MM.1S (cell line): ENCODE results near the gene UBE2L5.
A peak's percentile ranks its signal among the peaks of the same experiment; 100 is the strongest.

Experiments
- DNase-seq: peaks from one replicate; pipeline ENCODE4 v3.0.0-alpha.2; 2015
- H2AFZ ChIP-seq: fragments of 300-600 bp; sonication (generic); 2 replicates; pipeline ENCODE4 v1.6.0; 2016; ENCODE audit warnings: antibody characterized with exemption, low read length
- H3F3A ChIP-seq: fragments of 300-600 bp; sonication (generic); 2 replicates; pipeline ENCODE4 v1.6.1; 2016; ENCODE audit warnings: mild to moderate bottlenecking, antibody characterized with exemption, low read length, moderate library complexity, mixed read lengths; ENCODE audit not compliant: insufficient read depth
- H3K27ac ChIP-seq: fragments of 300-600 bp; sonication (generic); 2 replicates; pipeline ENCODE4 v1.5.1; 2016; ENCODE audit warnings: mild to moderate bottlenecking, low read length
- H3K27me3 ChIP-seq: fragments of 300-600 bp; sonication (generic); replicated peaks from 2 replicates; pipeline ENCODE4 v1.6.0; 2016; ENCODE audit warnings: low read length; ENCODE audit not compliant: insufficient read depth
- H3K36me3 ChIP-seq: fragments of 300-600 bp; sonication (generic); replicated peaks from 2 replicates; pipeline ENCODE4 v1.6.1; 2016; ENCODE audit warnings: mild to moderate bottlenecking, low read length, mixed read lengths; ENCODE audit not compliant: insufficient read depth
- H3K4me1 ChIP-seq: fragments of 300-600 bp; sonication (generic); 2 replicates; pipeline ENCODE4 v1.6.1; 2016; ENCODE audit warnings: low read length, mixed read lengths
- H3K4me2 ChIP-seq: fragments of 300-600 bp; sonication (generic); 2 replicates; pipeline ENCODE4 v1.6.0; 2016; ENCODE audit warnings: low read depth, low read length
- H3K4me3 ChIP-seq: fragments of 300-600 bp; sonication (generic); 2 replicates; pipeline ENCODE4 v1.5.1; 2016; ENCODE audit warnings: low read length, mixed read lengths
- H3K79me2 ChIP-seq: fragments of 300-600 bp; sonication (generic); 2 replicates; pipeline ENCODE4 v1.6.1; 2016; ENCODE audit warnings: mixed run types, low read length, mixed read lengths
- H3K9ac ChIP-seq: fragments of 300-600 bp; sonication (generic); 2 replicates; pipeline ENCODE4 v1.6.1; 2016; ENCODE audit warnings: low read length, mixed read lengths
- H3K9me2 ChIP-seq: fragments of 300-600 bp; sonication (generic); replicated peaks from 2 replicates; pipeline ENCODE4 v1.6.1; 2016; ENCODE audit warnings: mild to moderate bottlenecking, low read length, mixed read lengths; ENCODE audit not compliant: insufficient read depth
- H3K9me3 ChIP-seq: fragments of 300-600 bp; sonication (generic); replicated peaks from 2 replicates; pipeline ENCODE4 v1.6.1; 2016; ENCODE audit warnings: mild to moderate bottlenecking, low read length, mixed read lengths; ENCODE audit not compliant: insufficient read depth
- H4K20me1 ChIP-seq: fragments of 300-600 bp; sonication (generic); 2 replicates; pipeline ENCODE4 v1.6.1; 2016; ENCODE audit warnings: mild to moderate bottlenecking, low read length, moderate library complexity, mixed read lengths; ENCODE audit not compliant: insufficient read depth
- EZH2 ChIP-seq: fragments of 300-600 bp; sonication (generic); optimal IDR thresholded peaks from 2 replicates; pipeline ENCODE3; 2017; ENCODE audit warnings: low read depth, mild to moderate bottlenecking, antibody characterized with exemption, low read length, mixed read lengths
- EZH2phosphoT487 ChIP-seq: fragments of 300-600 bp; sonication (generic); IDR thresholded peaks from 2 replicates; pipeline ENCODE4 v1.6.1; 2018; ENCODE audit warnings: antibody characterized with exemption, low read length
- TF ChIP-seq, protein P1 (sequence below): fragments of 300-600 bp; sonication (generic); IDR thresholded peaks from 2 replicates; pipeline ENCODE4 v1.5.1; 2016; ENCODE audit warnings: antibody characterized with exemption, low read length, mixed read lengths

UBE2L5 gene

DNA sequence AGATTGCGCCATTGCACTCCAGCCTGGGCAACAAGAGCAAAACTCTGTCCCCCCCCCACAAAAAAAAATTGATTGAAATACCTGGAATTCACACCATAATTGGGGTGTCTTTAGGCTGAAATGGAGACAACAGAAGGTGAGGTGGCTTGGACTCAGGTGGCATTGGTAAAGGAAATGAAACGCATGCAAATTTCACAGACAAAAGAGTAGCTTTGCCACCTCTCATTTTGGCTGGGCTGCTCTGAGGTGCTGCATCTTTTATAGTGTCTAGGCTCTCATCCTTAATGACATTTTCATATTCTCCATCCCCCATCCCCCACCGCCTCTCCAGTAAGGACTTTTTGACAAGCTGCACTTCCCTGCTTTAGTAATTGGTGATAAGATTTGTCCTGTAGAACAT, 6.9 kb downstream of the UBE2L5 start:
- no peaks in the 10 kb centered on the region for H3K9me3 ChIP-seq
- H3K9me2 ChIP-seq: no peaks in the 10 kb centered on the region
- TF ChIP-seq EZH2: no peak
- TF ChIP-seq EZH2phosphoT487: no peak
- TF ChIP-seq, protein P1, sequence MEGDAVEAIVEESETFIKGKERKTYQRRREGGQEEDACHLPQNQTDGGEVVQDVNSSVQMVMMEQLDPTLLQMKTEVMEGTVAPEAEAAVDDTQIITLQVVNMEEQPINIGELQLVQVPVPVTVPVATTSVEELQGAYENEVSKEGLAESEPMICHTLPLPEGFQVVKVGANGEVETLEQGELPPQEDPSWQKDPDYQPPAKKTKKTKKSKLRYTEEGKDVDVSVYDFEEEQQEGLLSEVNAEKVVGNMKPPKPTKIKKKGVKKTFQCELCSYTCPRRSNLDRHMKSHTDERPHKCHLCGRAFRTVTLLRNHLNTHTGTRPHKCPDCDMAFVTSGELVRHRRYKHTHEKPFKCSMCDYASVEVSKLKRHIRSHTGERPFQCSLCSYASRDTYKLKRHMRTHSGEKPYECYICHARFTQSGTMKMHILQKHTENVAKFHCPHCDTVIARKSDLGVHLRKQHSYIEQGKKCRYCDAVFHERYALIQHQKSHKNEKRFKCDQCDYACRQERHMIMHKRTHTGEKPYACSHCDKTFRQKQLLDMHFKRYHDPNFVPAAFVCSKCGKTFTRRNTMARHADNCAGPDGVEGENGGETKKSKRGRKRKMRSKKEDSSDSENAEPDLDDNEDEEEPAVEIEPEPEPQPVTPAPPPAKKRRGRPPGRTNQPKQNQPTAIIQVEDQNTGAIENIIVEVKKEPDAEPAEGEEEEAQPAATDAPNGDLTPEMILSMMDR: no peak
- no peaks in the 10 kb centered on the region for H3K27me3 ChIP-seq
- H3K4me3 ChIP-seq: no peak overlapping the region
- peaks cover 26% of the 10 kb centered on the region for H3K4me1 ChIP-seq
- no peaks in the 10 kb centered on the region for H4K20me1 ChIP-seq
- peak overlapping the region; percentile 24; the same call in 1 of the 2 replicates for H3K27ac ChIP-seq
- peak; percentile 48 for DNase-seq
- no peak overlapping the region for H2AFZ ChIP-seq
- H3K9ac ChIP-seq: no peak overlapping the region
- peak overlapping the region; percentile 44; the same call in 1 of the 2 replicates for H3K4me2 ChIP-seq
- peaks cover 11% of the 10 kb centered on the region; the same call in 1 of the 2 replicates for H3F3A ChIP-seq
- no peaks in the 10 kb centered on the region for H3K36me3 ChIP-seq
- H3K79me2 ChIP-seq: no peaks in the 10 kb centered on the region

DNA sequence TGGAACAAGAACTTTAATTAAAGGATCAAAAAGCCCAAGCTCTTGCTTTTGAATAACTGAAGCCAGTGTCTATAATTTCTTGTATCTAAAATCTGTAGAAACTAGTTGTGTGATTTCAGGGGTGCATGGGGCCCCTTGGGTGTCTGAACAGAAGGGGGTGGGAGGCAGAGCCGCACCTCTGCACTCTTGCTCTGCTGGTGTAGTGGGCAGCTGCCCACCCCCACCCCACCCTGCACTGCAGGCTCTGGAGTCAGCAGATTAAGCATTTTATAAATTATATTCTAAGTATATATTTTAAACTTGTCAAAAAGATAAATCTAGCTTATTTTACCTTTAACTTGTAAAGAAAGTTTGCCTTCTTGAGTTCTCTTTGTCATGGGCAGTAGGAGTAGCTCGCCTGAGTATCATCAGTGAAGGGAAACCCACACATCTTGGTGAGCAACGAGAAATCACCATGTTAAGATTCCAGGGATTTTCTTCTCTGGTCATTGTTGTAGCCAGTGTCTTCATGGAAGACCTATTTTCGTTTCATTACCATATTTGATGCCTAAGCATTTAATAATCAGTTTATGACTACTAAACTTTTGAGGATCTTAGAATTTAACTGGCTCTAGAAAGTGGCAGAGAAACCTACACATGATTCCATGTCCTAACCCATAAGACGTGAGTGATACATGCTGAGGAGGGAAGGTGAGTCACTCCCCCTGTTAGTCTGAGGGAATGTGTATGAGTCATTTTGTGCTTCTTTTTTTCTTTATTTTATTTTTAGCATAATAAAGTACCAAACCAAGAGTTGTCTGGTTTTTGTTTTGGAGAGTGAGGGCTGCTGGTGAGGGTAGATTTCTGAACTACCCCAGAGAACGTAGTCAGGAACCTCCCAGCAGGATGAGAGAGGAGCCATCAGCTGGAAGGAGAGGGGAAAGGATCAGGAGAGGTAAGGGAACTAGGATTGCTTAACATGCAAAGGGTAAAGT, 7.7 kb downstream of the UBE2L5 start:
- Histone ChIP-seq H3K9me3 (no peaks in the 10 kb centered on the region), H3K27ac (peak overlapping the region; percentile 42; the same call in 1 of the 2 replicates), H3K27me3 (no peaks in the 10 kb centered on the region), H4K20me1 (no peaks in the 10 kb centered on the region), H3F3A (peaks cover 11% of the 10 kb centered on the region; the same call in 1 of the 2 replicates), H3K36me3 (no peaks in the 10 kb centered on the region), H3K4me3 (no peak overlapping the region), H2AFZ (no peak overlapping the region), H3K9me2 (no peaks in the 10 kb centered on the region), H3K79me2 (no peaks in the 10 kb centered on the region), H3K9ac (no peak overlapping the region; the same call in 1 of the 2 replicates), H3K4me2 (peak overlapping the region; percentile 44; the same call in 1 of the 2 replicates), H3K4me1 (peaks cover 26% of the 10 kb centered on the region)
- DNase-seq: no peak
- TF ChIP-seq EZH2phosphoT487: no peak
- TF ChIP-seq, protein P1: no peak
- TF ChIP-seq EZH2: no peak

DNA sequence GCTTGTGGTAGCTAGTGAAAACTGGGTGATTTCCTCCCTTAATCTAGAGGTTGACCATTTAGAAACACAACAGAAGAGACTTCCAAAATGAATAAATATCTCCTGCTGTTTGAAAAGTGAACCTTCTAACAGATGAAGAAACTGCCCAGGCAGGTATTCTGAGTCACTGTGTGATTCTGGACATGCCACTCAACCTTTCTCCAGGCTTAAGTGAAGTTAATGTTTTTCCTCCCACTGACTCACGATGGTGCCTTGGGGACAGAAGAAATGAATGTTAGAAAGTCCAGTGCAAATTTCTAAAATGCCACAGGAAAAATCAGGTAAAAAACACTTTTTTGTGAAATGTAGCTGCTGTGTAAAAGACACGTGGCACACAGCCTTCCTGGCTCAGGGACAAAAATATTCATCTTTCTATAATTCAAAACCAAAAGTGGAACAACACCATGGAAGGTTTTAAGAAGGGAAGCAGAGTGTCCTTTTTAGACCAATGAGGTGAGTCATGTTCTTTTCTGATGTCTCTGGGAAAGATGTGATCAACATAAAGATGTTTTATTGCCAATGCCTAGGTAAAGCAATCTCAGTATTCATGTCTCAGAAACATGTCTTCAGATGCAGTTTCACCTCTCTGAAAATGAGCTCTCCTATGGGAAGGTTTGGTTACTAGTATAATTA, 9.1 kb downstream of the UBE2L5 start:
- Histone ChIP-seq H3K4me1 (peaks cover 26% of the 10 kb centered on the region), H3K9me2 (no peaks in the 10 kb centered on the region), H3K4me2 (peak overlapping the region; percentile 44), H3K9me3 (no peaks in the 10 kb centered on the region), H3K4me3 (no peak overlapping the region), H3K27me3 (no peaks in the 10 kb centered on the region), H3K9ac (no peak overlapping the region; the same call in 1 of the 2 replicates), H3K27ac (peak overlapping the region; percentile 42; the same call in 1 of the 2 replicates), H2AFZ (0 out of 2 replicates have a peak overlapping the region, but pooled peaks have one; percentile 33), H3K36me3 (no peaks in the 10 kb centered on the region), H3F3A (peaks cover 11% of the 10 kb centered on the region; the same call in 1 of the 2 replicates), H3K79me2 (no peaks in the 10 kb centered on the region), H4K20me1 (no peaks in the 10 kb centered on the region)
- peak; percentile 7 for DNase-seq
- TF ChIP-seq EZH2phosphoT487 (no peak), EZH2 (no peak)
